Endothelial cell of umbilical vein (primary cell): ENCODE data around the gene VAMP2. TPM values are rescaled to one million over a fixed set of nuclear protein-coding genes. Genes with fewer than 3 reads are reported as not detected.

ENCODE experiments used
- BruUV-seq: library from RNA; stranded (reverse); fragments of 400-500 nt; replicated peaks from 2 replicates; lab custom pipeline; 2021; lab: Mats Ljungman, UMichigan
- CTCF ChIA-PET: fragments of 300-600, 350-600 bp; sonication (Branson Sonifier 250); formaldehyde crosslinking; loops from one replicate; lab custom pipeline; 2021; ENCODE audit warnings: antibody characterized with exemption, inconsistent platforms; lab: Charles Lee
- POLR2A ChIA-PET: fragments of 300-600, 350-600 bp; sonication (Branson Sonifier 250); formaldehyde crosslinking; loops from one replicate; lab custom pipeline; 2021; ENCODE audit warnings: antibody characterized with exemption, inconsistent platforms; lab: Charles Lee
- DNase-seq: peaks from one replicate; pipeline ENCODE4 v3.0.0-alpha.2; 2011; ENCODE audit warnings: low read depth, low spot score
- FAIRE-seq: peaks from 2 replicates; lab custom pipeline; 2011; peaks lifted over from hg19 to GRCh38; lab: Jason Lieb, UNC
- H2AFZ ChIP-seq: 2 replicates; pipeline ENCODE4 v1.6.0; 2012; ENCODE audit warnings: low read depth, low read length, control low read depth, inconsistent platforms
- H3K27ac ChIP-seq: 2 replicates; pipeline ENCODE4 v1.5.1; 2011; ENCODE audit warnings: low read depth, mild to moderate bottlenecking, control low read depth, low read length, moderate library complexity; ENCODE audit not compliant: insufficient read depth
- H3K27me3 ChIP-seq, 2 experiments: 2 replicates each; pipeline versions ENCODE4 v1.6.0 to v1.6.1; 2011; ENCODE audit warnings: low read length in 2 of 2, mixed read lengths in 1 of 2; ENCODE audit not compliant: control insufficient read depth in 2 of 2, insufficient read depth in 2 of 2
- H3K36me3 ChIP-seq, 2 experiments: 2 replicates in 1 of 2; 3 replicates in 1 of 2; pipeline ENCODE4 v1.5.1; 2011; ENCODE audit warnings: low read length in 2 of 2, mild to moderate bottlenecking in 1 of 2, moderate library complexity in 1 of 2; ENCODE audit not compliant: control insufficient read depth in 2 of 2, insufficient read depth in 2 of 2; ENCODE audit errors: extremely low read depth in 1 of 2
- H3K4me1 ChIP-seq: 3 replicates; pipeline ENCODE4 v1.5.1; 2011; ENCODE audit warnings: mild to moderate bottlenecking, low read length; ENCODE audit not compliant: control insufficient read depth, insufficient read depth; ENCODE audit errors: extremely low read depth
- H3K4me2 ChIP-seq: 2 replicates; pipeline ENCODE4 v1.6.1; 2011; ENCODE audit warnings: low read length, control low read depth, mixed read lengths; ENCODE audit not compliant: insufficient read depth
- H3K4me3 ChIP-seq, 3 experiments: fragments of 200-600 bp in 1 of 3; sonication (generic), shearing (Covaris generic) in 1 of 3; replicated peaks in 1 of 3; 2 replicates each; pipeline ENCODE4 v1.5.1; 2011 to 2016; ENCODE audit warnings: control low read depth in 3 of 3, low read length in 3 of 3, mild to moderate bottlenecking in 2 of 3, inconsistent platforms in 1 of 3, low read depth in 1 of 3, moderate library complexity in 1 of 3; ENCODE audit not compliant: insufficient read depth in 1 of 3
- H3K79me2 ChIP-seq: 2 replicates; pipeline ENCODE4 v1.6.0; 2012; ENCODE audit warnings: low read length, inconsistent platforms; ENCODE audit not compliant: control insufficient read depth, insufficient read depth
- H3K9ac ChIP-seq: replicated peaks from 2 replicates; pipeline ENCODE3; 2011; ENCODE audit warnings: low read length, control low read depth; ENCODE audit not compliant: insufficient read depth; ENCODE audit errors: extremely low read depth
- H3K9me1 ChIP-seq: replicated peaks from 3 replicates; pipeline ENCODE4 v1.6.0; 2011; ENCODE audit warnings: mild to moderate bottlenecking, low read length; ENCODE audit not compliant: control insufficient read depth, insufficient read depth; ENCODE audit errors: extremely low read depth
- H3K9me3 ChIP-seq: replicated peaks from 2 replicates; pipeline ENCODE4 v1.5.1; 2012; ENCODE audit warnings: low read length, inconsistent platforms; ENCODE audit not compliant: control insufficient read depth, insufficient read depth
- H4K20me1 ChIP-seq: replicated peaks from 2 replicates; pipeline ENCODE3; 2011; ENCODE audit warnings: mild to moderate bottlenecking, low read length; ENCODE audit not compliant: control insufficient read depth, insufficient read depth; ENCODE audit errors: extremely low read depth
- EZH2 ChIP-seq: IDR thresholded peaks from 2 replicates; pipeline ENCODE4 v1.6.1; 2012; ENCODE audit warnings: borderline replicate concordance, low read depth, mild to moderate bottlenecking, moderate library complexity, low read length, inconsistent platforms; ENCODE audit not compliant: severe bottlenecking
- JUN ChIP-seq: IDR thresholded peaks from 2 replicates; pipeline ENCODE4 v1.6.1; 2011; ENCODE audit warnings: borderline replicate concordance, low read depth; ENCODE audit not compliant: insufficient read length, insufficient read depth
- POLR2A ChIP-seq: IDR thresholded peaks from 2 replicates; pipeline ENCODE4 v1.6.1; 2012; ENCODE audit warnings: low read depth, mild to moderate bottlenecking, control low read depth, low read length
- POLR2AphosphoS5 ChIP-seq: IDR thresholded peaks from 2 replicates; pipeline ENCODE4 v1.6.1; 2012; ENCODE audit warnings: low read depth, mild to moderate bottlenecking, control low read depth, low read length, moderate library complexity; ENCODE audit not compliant: insufficient read depth
- dilution Hi-C: fragments of 300-500 bp; cut with MboI; formaldehyde crosslinking; loops from one replicate; pipeline ENCODE4 v1.15.0; 2019; ENCODE audit warnings: low sequenced_read_pairs; ENCODE audit not compliant: extremely low pct_ligation_motif_present
- intact Hi-C: fragments of 100-400 bp; cut with micrococcal nuclease; formaldehyde crosslinking; loops from one replicate; pipeline ENCODE4 v1.10.0; 2022
- polyA plus RNA-seq, 4 experiments: library from polyadenylated mRNA; depleted of rRNA in 3 of 4; stranded (reverse) in 3 of 4; unstranded in 1 of 4; fragments of >200 nt; gene quantifications; 2 replicates each; pipeline versions ENCODE4 v1.2.1 to v1.2.3, GENCODE V29; 2011 to 2012; ENCODE audit warnings: missing spikeins in 1 of 4
- total RNA-seq: library from RNA; stranded (reverse); gene quantifications from 2 replicates; pipeline ENCODE4 v1.2.3, GENCODE V29; 2021
- TF ChIP-seq, protein P1 (sequence below): IDR thresholded peaks from 2 replicates; pipeline ENCODE4 v1.6.1; 2011; ENCODE audit not compliant: insufficient read depth, insufficient read length

VAMP2 gene
- total and polyA plus RNA-seq, 2 donors (not counting 3 experiments of a cell fraction or from before 2014, with no cell fraction given) = 35.9 to 38.0 TPM

DNA sequence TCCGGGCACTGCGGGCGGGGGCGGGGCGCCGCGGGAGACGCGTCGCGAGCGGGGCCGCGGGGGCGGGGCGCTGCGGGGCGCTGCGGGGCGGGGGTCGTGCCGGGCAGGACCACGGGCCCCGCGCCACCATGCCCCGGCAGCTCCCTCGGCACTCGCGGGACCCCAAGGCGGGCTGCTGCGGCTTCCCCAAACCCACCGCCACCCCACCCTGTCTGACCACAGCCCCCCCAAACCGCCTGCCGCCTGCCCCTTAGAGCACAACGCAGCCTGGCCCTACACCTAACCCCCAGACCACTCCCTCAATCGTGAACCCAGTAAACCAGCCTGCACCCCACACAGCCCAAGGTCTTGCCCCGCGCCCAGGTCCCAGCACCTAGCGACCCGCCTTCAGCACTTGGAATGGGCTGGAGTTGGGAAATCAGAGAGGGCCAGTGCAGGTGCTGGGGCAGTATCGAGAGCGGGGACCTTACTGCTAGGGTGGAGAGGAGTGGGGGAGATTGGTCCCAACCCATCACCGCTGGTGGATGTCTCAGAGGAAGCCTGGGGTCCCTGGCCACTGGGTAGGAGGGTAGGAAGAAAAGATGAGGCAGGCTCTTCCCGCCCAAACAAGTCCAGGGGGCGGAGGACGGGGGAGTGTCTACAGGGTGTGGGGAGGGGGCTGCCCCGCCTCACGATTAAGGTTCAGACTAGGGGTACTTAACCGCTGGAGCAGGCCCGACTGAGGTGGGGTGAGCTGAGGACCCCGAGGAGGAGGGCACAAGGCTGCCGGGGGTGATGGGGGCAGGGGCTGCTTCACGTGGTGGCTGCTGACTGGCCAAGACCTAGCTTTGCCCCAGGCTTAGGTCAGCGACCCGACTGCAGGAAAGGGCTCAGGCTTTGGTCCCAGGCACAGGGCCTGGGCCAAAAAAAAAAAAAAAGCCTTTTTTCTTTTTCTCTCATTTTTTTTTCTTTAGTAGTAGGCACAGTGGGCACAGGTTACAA, 539 bp upstream of the VAMP2 start:
- BruUV-seq = no TSS peak
- intact Hi-C loops (loop anchor here (1.0 kb wide), 1 partner anchor 10 kb away; no protein-coding TSS in a partner anchor), dilution Hi-C loops (no loop called here)
- FAIRE-seq (peak; percentile 21), DNase-seq (peak; percentile 29)
- H3K79me2 ChIP-seq = peaks cover 20% of the 10 kb centered on the region
- H3K27ac ChIP-seq = peak overlapping the region; percentile 48
- peak overlapping the region; percentile 99 for H3K9ac ChIP-seq
- H4K20me1 ChIP-seq = no peaks in the 10 kb centered on the region
- peak overlapping the region; percentile 3 to 99 (median 40) for H3K4me3 ChIP-seq
- H3K4me1 ChIP-seq = peaks cover 20% of the 10 kb centered on the region
- no peaks in the 10 kb centered on the region for H3K9me3 ChIP-seq
- peaks cover 2 to 7% of the 10 kb centered on the region in 2 experiments for H3K36me3 ChIP-seq
- H2AFZ ChIP-seq = peak overlapping the region; percentile 91
- peak overlapping the region; percentile 51 for H3K4me2 ChIP-seq
- ChIA-PET POLR2A (interaction anchor here (1.9 kb wide), 1 partner anchor 10 kb away, joined by 8 read pairs; no protein-coding TSS in a partner anchor), CTCF (no interaction called here)
- TF ChIP-seq POLR2AphosphoS5 (no peak), EZH2 (no peak), POLR2A (no peak), JUN (no peak)
- TF ChIP-seq, protein P1, sequence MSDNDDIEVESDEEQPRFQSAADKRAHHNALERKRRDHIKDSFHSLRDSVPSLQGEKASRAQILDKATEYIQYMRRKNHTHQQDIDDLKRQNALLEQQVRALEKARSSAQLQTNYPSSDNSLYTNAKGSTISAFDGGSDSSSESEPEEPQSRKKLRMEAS = no peak
- H3K9me1 ChIP-seq = no peaks in the 10 kb centered on the region
- H3K27me3 ChIP-seq = no peaks in the 10 kb centered on the region
